OCI-LY1 (cell line): ENCODE measurements around the gene PHF20.

Experiments used
- H2AFZ ChIP-seq: fragments of 200-600 bp; sonication (generic), shearing (Covaris generic); 2 replicates; pipeline ENCODE4 v1.6.0; 2014; ENCODE audit warnings: antibody characterized with exemption, mild to moderate bottlenecking, low read length
- H3F3A ChIP-seq: fragments of 200-600 bp; sonication (generic), shearing (Covaris generic); 2 replicates; pipeline ENCODE4 v1.6.0; 2014; ENCODE audit warnings: mild to moderate bottlenecking, antibody characterized with exemption, low read length, moderate library complexity; ENCODE audit not compliant: insufficient read depth
- H3K27ac ChIP-seq: fragments of 200-600 bp; sonication (generic); 2 replicates; pipeline ENCODE4 v1.5.1; 2014; ENCODE audit warnings: low read length, mixed run types, mild to moderate bottlenecking, low read depth; ENCODE audit not compliant: poor library complexity, severe bottlenecking
- H3K27me3 ChIP-seq: fragments of 200-600 bp; sonication (generic); 2 replicates; pipeline ENCODE4 v1.6.0; 2014; ENCODE audit warnings: antibody characterized with exemption, mild to moderate bottlenecking, low read length, moderate library complexity; ENCODE audit not compliant: insufficient read depth
- H3K36me3 ChIP-seq: fragments of 200-600 bp; sonication (generic); 2 replicates; pipeline ENCODE4 v1.6.1; 2014; ENCODE audit warnings: mild to moderate bottlenecking, antibody characterized with exemption, low read length, moderate library complexity, mixed read lengths; ENCODE audit not compliant: insufficient read depth
- H3K4me1 ChIP-seq: fragments of 200-600 bp; sonication (generic); 2 replicates; pipeline ENCODE4 v1.5.1; 2014; ENCODE audit warnings: mild to moderate bottlenecking, low read length, moderate library complexity; ENCODE audit not compliant: insufficient read depth, severe bottlenecking
- H3K4me2 ChIP-seq: fragments of 200-600 bp; sonication (generic), shearing (Covaris generic); 2 replicates; pipeline ENCODE4 v1.6.1; 2014; ENCODE audit warnings: low read length
- H3K4me3 ChIP-seq: fragments of 200-600 bp; sonication (generic); 2 replicates; pipeline ENCODE4 v1.5.1; 2014; ENCODE audit warnings: low read length, low read depth, mild to moderate bottlenecking, mixed read lengths; ENCODE audit not compliant: poor library complexity, severe bottlenecking
- H3K79me2 ChIP-seq: fragments of 200-600 bp; shearing (Covaris generic); 2 replicates; pipeline ENCODE4 v1.6.1; 2016; ENCODE audit warnings: mixed run types, low read length, mixed read lengths; ENCODE audit not compliant: insufficient read depth
- H3K9ac ChIP-seq: fragments of 200-600 bp; sonication (generic), shearing (Covaris generic); 2 replicates; pipeline ENCODE4 v1.6.1; 2014; ENCODE audit warnings: mild to moderate bottlenecking, low read length, mixed read lengths
- H3K9me2 ChIP-seq: fragments of 200-600 bp; sonication (generic), shearing (Covaris generic); 2 replicates; pipeline ENCODE4 v1.6.1; 2014; ENCODE audit warnings: low read depth, mild to moderate bottlenecking, low read length, mixed read lengths
- H3K9me3 ChIP-seq: fragments of 200-600 bp; shearing (Covaris generic); 2 replicates; pipeline ENCODE4 v1.6.1; 2014; ENCODE audit warnings: low read length, mixed read lengths
- H4K20me1 ChIP-seq: fragments of 200-600 bp; sonication (generic), shearing (Covaris generic); 2 replicates; pipeline ENCODE4 v1.6.0; 2016; ENCODE audit warnings: mild to moderate bottlenecking, low read length; ENCODE audit not compliant: insufficient read depth
- EZH2 ChIP-seq: fragments of 200-600 bp; sonication (generic), shearing (Covaris generic); IDR thresholded peaks from 2 replicates; pipeline ENCODE4 v1.8.0; 2017; ENCODE audit warnings: borderline replicate concordance, mixed run types, mild to moderate bottlenecking, antibody characterized with exemption, low read length, moderate library complexity, mixed read lengths
- TF ChIP-seq, protein P1 (sequence below): fragments of 200-600 bp; sonication (generic), shearing (Covaris generic); IDR thresholded peaks from 2 replicates; pipeline ENCODE4 v1.5.1; 2017; ENCODE audit warnings: mild to moderate bottlenecking, antibody characterized with exemption, low read length, moderate library complexity, mixed read lengths

The PHF20 gene

GRCh38 chr20:35978041-35978513 lies 206.3 kb downstream of the PHF20 start:
- Histone ChIP-seq H3K36me3 (no peaks in the 10 kb centered on the region), H3K9me2 (no peaks in the 10 kb centered on the region), H3F3A (no peaks in the 10 kb centered on the region), H2AFZ (no peak overlapping the region), H3K79me2 (no peaks in the 10 kb centered on the region), H3K4me1 (peaks cover 8% of the 10 kb centered on the region), H3K27me3 (no peaks in the 10 kb centered on the region; the same call in 1 of the 2 replicates), H4K20me1 (no peaks in the 10 kb centered on the region), H3K4me2 (no peak overlapping the region), H3K9ac (no peak overlapping the region), H3K4me3 (no peak overlapping the region), H3K27ac (no peak overlapping the region), H3K9me3 (no peaks in the 10 kb centered on the region)
- no peak for TF ChIP-seq EZH2
- TF ChIP-seq, protein P1, sequence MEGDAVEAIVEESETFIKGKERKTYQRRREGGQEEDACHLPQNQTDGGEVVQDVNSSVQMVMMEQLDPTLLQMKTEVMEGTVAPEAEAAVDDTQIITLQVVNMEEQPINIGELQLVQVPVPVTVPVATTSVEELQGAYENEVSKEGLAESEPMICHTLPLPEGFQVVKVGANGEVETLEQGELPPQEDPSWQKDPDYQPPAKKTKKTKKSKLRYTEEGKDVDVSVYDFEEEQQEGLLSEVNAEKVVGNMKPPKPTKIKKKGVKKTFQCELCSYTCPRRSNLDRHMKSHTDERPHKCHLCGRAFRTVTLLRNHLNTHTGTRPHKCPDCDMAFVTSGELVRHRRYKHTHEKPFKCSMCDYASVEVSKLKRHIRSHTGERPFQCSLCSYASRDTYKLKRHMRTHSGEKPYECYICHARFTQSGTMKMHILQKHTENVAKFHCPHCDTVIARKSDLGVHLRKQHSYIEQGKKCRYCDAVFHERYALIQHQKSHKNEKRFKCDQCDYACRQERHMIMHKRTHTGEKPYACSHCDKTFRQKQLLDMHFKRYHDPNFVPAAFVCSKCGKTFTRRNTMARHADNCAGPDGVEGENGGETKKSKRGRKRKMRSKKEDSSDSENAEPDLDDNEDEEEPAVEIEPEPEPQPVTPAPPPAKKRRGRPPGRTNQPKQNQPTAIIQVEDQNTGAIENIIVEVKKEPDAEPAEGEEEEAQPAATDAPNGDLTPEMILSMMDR = no peak

DNA sequence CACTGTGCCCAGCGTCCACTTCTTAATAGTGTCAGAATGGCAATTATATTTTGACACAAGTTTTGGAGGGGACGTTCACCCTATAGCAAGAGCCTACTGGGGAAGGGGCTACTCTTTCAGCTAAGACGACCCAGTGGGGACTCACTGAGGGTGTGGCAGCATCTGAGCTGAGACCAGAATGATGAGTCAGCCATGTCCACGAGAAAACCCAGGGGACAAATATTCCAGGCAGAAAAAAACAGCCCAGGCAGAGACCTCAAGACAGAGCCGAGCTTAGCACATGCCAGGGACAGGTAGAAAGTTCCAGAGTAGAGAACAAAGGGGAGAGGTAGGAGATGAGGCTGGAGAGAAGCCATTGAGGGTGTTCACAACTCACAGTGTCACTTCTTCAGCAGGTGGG lies 207.7 kb downstream of the PHF20 start:
- Histone ChIP-seq H4K20me1 (no peaks in the 10 kb centered on the region), H3F3A (no peaks in the 10 kb centered on the region), H3K27me3 (no peaks in the 10 kb centered on the region), H3K4me1 (peaks cover 8% of the 10 kb centered on the region), H3K4me2 (no peak overlapping the region), H3K36me3 (no peaks in the 10 kb centered on the region), H3K4me3 (no peak overlapping the region), H2AFZ (no peak overlapping the region), H3K9me3 (no peaks in the 10 kb centered on the region), H3K79me2 (no peaks in the 10 kb centered on the region), H3K9me2 (no peaks in the 10 kb centered on the region), H3K9ac (no peak overlapping the region), H3K27ac (no peak overlapping the region)
- no peak for TF ChIP-seq EZH2
- TF ChIP-seq, protein P1 = no peak

- Histone ChIP-seq H3K9me2 (no peaks in the 10 kb centered on the region), H3K27me3 (no peaks in the 10 kb centered on the region), H3F3A (no peaks in the 10 kb centered on the region), H2AFZ (no peak overlapping the region), H3K9ac (no peak overlapping the region), H4K20me1 (no peaks in the 10 kb centered on the region), H3K4me1 (peaks cover 8% of the 10 kb centered on the region), H3K4me3 (no peak overlapping the region), H3K9me3 (no peaks in the 10 kb centered on the region), H3K79me2 (no peaks in the 10 kb centered on the region), H3K36me3 (no peaks in the 10 kb centered on the region), H3K27ac (no peak overlapping the region), H3K4me2 (no peak overlapping the region)
- TF ChIP-seq, protein P1 = no peak
- no peak for TF ChIP-seq EZH2
These were observed 210.2 kb downstream of the PHF20 start for GRCh38 chr20:35981969-35982368.
